GM23338 (cell line): ENCODE data around the gene MYRFL. TPM values are rescaled to one million over a fixed set of nuclear protein-coding genes. Genes with fewer than 3 reads are reported as not detected.

ENCODE experiments used
- ATAC-seq: fragments of 200-7000 bp; cut with Tn5 transposase; 3 replicates; pipeline ENCODE4 v1.9.1; 2020
- DNase-seq: peaks from one replicate; pipeline ENCODE4 v3.0.0-alpha.2; 2015; ENCODE audit warnings: low spot score
- H2AFZ ChIP-seq: fragments of 200-600 bp; sonication (generic); 2 replicates; pipeline ENCODE4 v1.8.0; 2016; ENCODE audit warnings: antibody characterized with exemption, mild to moderate bottlenecking, moderate library complexity
- H3F3A ChIP-seq: fragments of 200-600 bp; sonication (generic); replicated peaks from 2 replicates; pipeline ENCODE4 v1.8.0; 2017; ENCODE audit warnings: antibody characterized with exemption, mixed run types, low read depth
- H3K27ac ChIP-seq: fragments of 200-600 bp; sonication (generic); 2 replicates; pipeline ENCODE4 v1.6.1; 2016; ENCODE audit warnings: low read depth
- H3K27me3 ChIP-seq: fragments of 200-600 bp; sonication (generic); 2 replicates; pipeline ENCODE4 v1.8.0; 2016; ENCODE audit warnings: mild to moderate bottlenecking, mixed run types, moderate library complexity; ENCODE audit not compliant: insufficient read depth
- H3K36me3 ChIP-seq: fragments of 200-600 bp; sonication (generic); 2 replicates; pipeline ENCODE4 v1.8.0; 2016; ENCODE audit warnings: mild to moderate bottlenecking; ENCODE audit not compliant: insufficient read depth
- H3K4me1 ChIP-seq: fragments of 200-600 bp; sonication (generic); 2 replicates; pipeline ENCODE4 v1.8.0; 2016; ENCODE audit warnings: mild to moderate bottlenecking, moderate library complexity; ENCODE audit not compliant: insufficient read depth
- H3K4me2 ChIP-seq: fragments of 200-600 bp; sonication (generic); 2 replicates; pipeline ENCODE4 v1.7.1; 2017; ENCODE audit warnings: mixed run types
- H3K4me3 ChIP-seq: fragments of 200-600 bp; sonication (generic); 2 replicates; pipeline ENCODE4 v1.6.1; 2016; ENCODE audit warnings: mixed run types
- H3K79me2 ChIP-seq: fragments of 200-600 bp; sonication (generic); replicated peaks from 2 replicates; pipeline ENCODE4 v1.8.0; 2017; ENCODE audit warnings: mild to moderate bottlenecking; ENCODE audit not compliant: insufficient read depth
- H3K9me2 ChIP-seq: fragments of 200-600 bp; sonication (generic); 2 replicates; pipeline ENCODE4 v1.8.0; 2017; ENCODE audit not compliant: insufficient read depth
- H4K20me1 ChIP-seq: fragments of 200-600 bp; sonication (generic); replicated peaks from 2 replicates; pipeline ENCODE4 v1.8.0; 2017; ENCODE audit warnings: mild to moderate bottlenecking; ENCODE audit not compliant: insufficient read depth
- H3K27ac Mint-ChIP-seq: 2 replicates; pipeline ENCODE4 v1.8.0; 2020; ENCODE audit warnings: inconsistent platforms, mild to moderate bottlenecking, moderate library complexity, mixed read lengths
- H3K27me3 Mint-ChIP-seq: 3 replicates; pipeline ENCODE4 v1.8.0; 2022; ENCODE audit warnings: low read depth, mild to moderate bottlenecking, moderate library complexity, mixed read lengths, inconsistent platforms; ENCODE audit not compliant: insufficient read depth, poor library complexity
- H3K36me3 Mint-ChIP-seq: 3 replicates; pipeline ENCODE4 v1.8.0; 2021; ENCODE audit warnings: low read depth, mild to moderate bottlenecking, inconsistent platforms, moderate library complexity, mixed read lengths
- H3K4me1 Mint-ChIP-seq: 3 replicates; pipeline ENCODE4 v1.8.0; 2020; ENCODE audit warnings: mild to moderate bottlenecking, inconsistent platforms, mixed read lengths
- H3K4me3 Mint-ChIP-seq: 3 replicates; pipeline ENCODE4 v1.8.0; 2021; ENCODE audit warnings: moderate library complexity, mild to moderate bottlenecking, inconsistent platforms, mixed read lengths
- H3K9me3 Mint-ChIP-seq: 3 replicates; pipeline ENCODE4 v1.8.0; 2020; ENCODE audit warnings: moderate library complexity, mild to moderate bottlenecking, inconsistent platforms, mixed read lengths
- EZH2 ChIP-seq: fragments of 200-600 bp; sonication (generic); IDR thresholded peaks from one replicate; pipeline ENCODE4 v1.8.0; 2017; ENCODE audit warnings: antibody characterized with exemption, mild to moderate bottlenecking, low read depth; ENCODE audit not compliant: unreplicated experiment
- EZH2phosphoT487 ChIP-seq: fragments of 200-600 bp; sonication (generic); IDR thresholded peaks from one replicate; pipeline ENCODE4 v1.8.1; 2018; ENCODE audit warnings: antibody characterized with exemption; ENCODE audit not compliant: unreplicated experiment
- JUNB ChIP-seq: IDR thresholded peaks from one replicate; pipeline ENCODE4 v1.6.1; 2016; ENCODE audit warnings: antibody characterized with exemption; ENCODE audit not compliant: unreplicated experiment
- NANOG ChIP-seq: IDR thresholded peaks from 2 replicates; pipeline ENCODE4 v1.6.1; 2016; ENCODE audit warnings: antibody characterized with exemption, borderline replicate concordance
- POLR2AphosphoS5 ChIP-seq: IDR thresholded peaks from 2 replicates; pipeline ENCODE4 v1.6.1; 2016; ENCODE audit warnings: antibody characterized with exemption, low read depth
- REST ChIP-seq: IDR thresholded peaks from one replicate; pipeline ENCODE4 v1.6.1; 2018; ENCODE audit warnings: antibody characterized with exemption; ENCODE audit not compliant: unreplicated experiment
- STAT1 ChIP-seq: IDR thresholded peaks from one replicate; pipeline ENCODE4 v1.6.1; 2016; ENCODE audit warnings: antibody characterized with exemption; ENCODE audit not compliant: unreplicated experiment
- ZNF331 ChIP-seq: fragments of 250-450 bp; sonication (Bioruptor Pico); IDR thresholded peaks from 2 replicates; pipeline ENCODE4 v1.5.0; 2020; ENCODE audit warnings: low read depth, mild to moderate bottlenecking, moderate library complexity
- ZNF462 ChIP-seq: fragments of 250-450 bp; sonication (Bioruptor Pico); IDR thresholded peaks from 2 replicates; pipeline ENCODE4 v1.5.0; 2020; ENCODE audit warnings: mild to moderate bottlenecking, moderate library complexity
- polyA plus RNA-seq: library from polyadenylated mRNA; unstranded; fragments of >200 nt; fragmentation: Nextera tagmentation; extraction: Ambion mirVana; gene quantifications from 2 replicates; pipeline ENCODE4 v1.2.1, GENCODE V29; 2016
- total RNA-seq: library from RNA; depleted of rRNA; stranded (reverse); fragments of >200 nt; shearing (Covaris generic); gene quantifications from 2 replicates; pipeline ENCODE4 v1.2.3, GENCODE V29; 2014
- TF ChIP-seq, protein P1 (sequence below), 2 experiments: fragments of 200-600 bp in 1 of 2; sonication (generic) in 1 of 2; conservative IDR thresholded peaks; 2 replicates each; pipeline versions ENCODE4 v1.5.1 to v1.6.1; 2016 to 2017; ENCODE audit warnings: antibody characterized with exemption in 2 of 2, low read depth in 2 of 2, mild to moderate bottlenecking in 2 of 2, moderate library complexity in 1 of 2
- TF ChIP-seq, protein P2 (sequence below): IDR thresholded peaks from 2 replicates; pipeline ENCODE4 v1.6.1; 2016; ENCODE audit warnings: antibody characterized with exemption

Gene MYRFL
- total and polyA plus RNA-seq, 2 experiments from 2014 or later: 2.3 to 2.8 TPM

- TF ChIP-seq NANOG (no peak), EZH2 (no peak), ZNF462 (CRISPR knock-in tag) (no peak), STAT1 (no peak), ZNF331 (CRISPR knock-in tag) (no peak), REST (no peak), JUNB (no peak), POLR2AphosphoS5 (no peak), EZH2phosphoT487 (no peak)
- TF ChIP-seq, protein P1, sequence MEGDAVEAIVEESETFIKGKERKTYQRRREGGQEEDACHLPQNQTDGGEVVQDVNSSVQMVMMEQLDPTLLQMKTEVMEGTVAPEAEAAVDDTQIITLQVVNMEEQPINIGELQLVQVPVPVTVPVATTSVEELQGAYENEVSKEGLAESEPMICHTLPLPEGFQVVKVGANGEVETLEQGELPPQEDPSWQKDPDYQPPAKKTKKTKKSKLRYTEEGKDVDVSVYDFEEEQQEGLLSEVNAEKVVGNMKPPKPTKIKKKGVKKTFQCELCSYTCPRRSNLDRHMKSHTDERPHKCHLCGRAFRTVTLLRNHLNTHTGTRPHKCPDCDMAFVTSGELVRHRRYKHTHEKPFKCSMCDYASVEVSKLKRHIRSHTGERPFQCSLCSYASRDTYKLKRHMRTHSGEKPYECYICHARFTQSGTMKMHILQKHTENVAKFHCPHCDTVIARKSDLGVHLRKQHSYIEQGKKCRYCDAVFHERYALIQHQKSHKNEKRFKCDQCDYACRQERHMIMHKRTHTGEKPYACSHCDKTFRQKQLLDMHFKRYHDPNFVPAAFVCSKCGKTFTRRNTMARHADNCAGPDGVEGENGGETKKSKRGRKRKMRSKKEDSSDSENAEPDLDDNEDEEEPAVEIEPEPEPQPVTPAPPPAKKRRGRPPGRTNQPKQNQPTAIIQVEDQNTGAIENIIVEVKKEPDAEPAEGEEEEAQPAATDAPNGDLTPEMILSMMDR (conservative IDR thresholded peaks at IDR 0.05; ENCODE audit: low read depth in 2 of 2): no peak
- TF ChIP-seq, protein P2, sequence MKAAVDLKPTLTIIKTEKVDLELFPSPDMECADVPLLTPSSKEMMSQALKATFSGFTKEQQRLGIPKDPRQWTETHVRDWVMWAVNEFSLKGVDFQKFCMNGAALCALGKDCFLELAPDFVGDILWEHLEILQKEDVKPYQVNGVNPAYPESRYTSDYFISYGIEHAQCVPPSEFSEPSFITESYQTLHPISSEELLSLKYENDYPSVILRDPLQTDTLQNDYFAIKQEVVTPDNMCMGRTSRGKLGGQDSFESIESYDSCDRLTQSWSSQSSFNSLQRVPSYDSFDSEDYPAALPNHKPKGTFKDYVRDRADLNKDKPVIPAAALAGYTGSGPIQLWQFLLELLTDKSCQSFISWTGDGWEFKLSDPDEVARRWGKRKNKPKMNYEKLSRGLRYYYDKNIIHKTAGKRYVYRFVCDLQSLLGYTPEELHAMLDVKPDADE: no peak
- peaks cover 69% of the 10 kb centered on the region for H3K4me1 Mint-ChIP-seq
- no peak for ATAC-seq
These were observed 104.5 kb downstream of the MYRFL start for GRCh38 chr12:69929531-69929930.

More at GRCh38 chr12:69929531-69929930, 104.5 kb downstream of the MYRFL start:
- Histone ChIP-seq H3K4me2 (no peak overlapping the region), H3K79me2 (no peaks in the 10 kb centered on the region), H3F3A (no peaks in the 10 kb centered on the region), H3K36me3 (no peaks in the 10 kb centered on the region), H3K4me3 (no peak overlapping the region), H2AFZ (no peak overlapping the region), H3K27ac (no peak overlapping the region), H3K27me3 (no peaks in the 10 kb centered on the region), H3K4me1 (peaks cover 45% of the 10 kb centered on the region), H3K9me2 (no peaks in the 10 kb centered on the region; the same call in 1 of the 2 replicates), H4K20me1 (no peaks in the 10 kb centered on the region)
- Mint-ChIP-seq H3K4me3 (no peak overlapping the region), H3K27ac (no peak overlapping the region), H3K36me3 (peaks cover 9% of the 10 kb centered on the region), H3K9me3 (peaks cover 9% of the 10 kb centered on the region; the same call in 2 of the 3 replicates), H3K27me3 (peaks cover 4% of the 10 kb centered on the region)
- DNase-seq: no peak
